AG08395 (cell line): ENCODE data around the gene RAD51B.
A peak's percentile ranks its signal among the peaks of the same experiment; 100 is the strongest.
"Not testable (repeated sequence)": the region's sequence is repeated elsewhere in the genome, so short reads cannot be mapped to it uniquely, and the experiment has no call there.

Source experiments
- DNase-seq: peaks from one replicate; pipeline ENCODE4 v3.0.0; 2012; ENCODE audit warnings: mixed read lengths, low spot score

Gene RAD51B

GRCh38 chr14:68027276-68027675 lies 207.7 kb downstream of the RAD51B start:
- no peak for DNase-seq

GRCh38 chr14:68028075-68028474 lies 208.5 kb downstream of the RAD51B start:
- no peak for DNase-seq

DNA sequence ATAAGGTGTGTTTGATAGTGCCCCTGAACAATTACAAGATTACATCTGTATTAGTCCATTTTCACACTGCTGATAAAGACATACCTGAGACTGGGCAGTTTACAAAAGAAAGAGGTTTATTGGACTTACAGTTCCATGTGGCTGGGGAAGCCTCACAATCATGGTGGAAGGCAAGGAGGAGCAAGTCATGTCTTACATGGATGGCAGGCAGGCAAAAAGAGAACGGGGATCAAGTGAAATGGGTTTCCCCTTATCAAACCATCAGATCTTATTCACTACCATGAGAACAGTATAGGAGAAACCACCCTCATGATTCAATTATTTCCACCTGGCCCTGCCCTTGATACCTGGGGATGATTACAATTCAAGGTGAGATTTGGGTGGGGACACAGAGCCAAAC lies 211.4 kb downstream of the RAD51B start:
- not testable (repeated sequence) for DNase-seq

GRCh38 chr14:68032154-68032553 lies 212.6 kb downstream of the RAD51B start:
- DNase-seq, result no peak

DNA sequence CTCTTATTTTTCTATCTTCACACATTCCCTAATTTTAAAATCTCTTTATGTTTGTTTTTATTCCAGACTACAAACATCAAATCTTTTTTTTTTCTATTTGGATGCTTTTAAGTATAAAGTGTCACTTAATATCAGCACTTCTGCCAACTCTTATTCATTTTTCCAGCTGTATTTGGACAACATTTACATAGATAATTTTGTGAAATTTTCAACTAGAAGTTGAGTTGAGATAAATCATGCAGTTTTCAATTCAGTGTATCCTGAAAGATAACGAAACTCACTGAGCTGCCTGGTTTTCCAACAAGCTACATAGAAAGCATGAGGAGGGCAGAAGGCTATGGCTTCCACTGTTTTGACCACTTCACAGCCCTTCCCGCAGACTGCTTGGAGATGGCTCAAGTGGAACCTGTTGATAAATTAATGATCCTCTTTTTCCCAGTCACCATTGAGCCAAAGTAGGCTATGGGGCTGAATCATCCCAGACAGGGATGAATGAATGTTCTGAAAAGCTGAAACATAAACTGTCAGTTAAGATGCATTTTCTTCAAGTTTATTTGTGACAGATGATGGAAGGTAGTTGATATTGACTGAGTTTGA lies 213.9 kb downstream of the RAD51B start:
- no peak for DNase-seq

GRCh38 chr14:68034896-68035295 lies 215.3 kb downstream of the RAD51B start:
- no peak for DNase-seq

GRCh38 chr14:68036202-68036601 lies 216.6 kb downstream of the RAD51B start:
- DNase-seq, result no peak

DNA sequence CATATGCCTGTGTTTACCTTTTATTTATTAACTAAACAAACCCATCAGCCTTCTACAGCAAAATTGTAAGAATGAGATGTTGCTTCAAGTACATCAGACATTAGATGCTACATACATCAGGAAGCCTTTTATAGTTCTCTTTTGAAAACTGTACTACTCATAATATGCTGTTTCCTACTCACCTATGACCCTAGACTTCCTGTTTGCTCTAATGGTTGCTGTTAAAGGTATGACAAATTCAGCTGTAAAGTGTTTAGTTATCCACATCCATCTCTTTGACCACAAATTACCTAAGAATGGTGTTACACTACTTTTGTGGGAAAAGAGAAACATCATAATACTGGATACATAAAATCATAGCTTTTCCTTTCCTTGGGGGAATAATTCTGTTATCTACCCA lies 220.0 kb downstream of the RAD51B start:
- no peak for DNase-seq

DNA sequence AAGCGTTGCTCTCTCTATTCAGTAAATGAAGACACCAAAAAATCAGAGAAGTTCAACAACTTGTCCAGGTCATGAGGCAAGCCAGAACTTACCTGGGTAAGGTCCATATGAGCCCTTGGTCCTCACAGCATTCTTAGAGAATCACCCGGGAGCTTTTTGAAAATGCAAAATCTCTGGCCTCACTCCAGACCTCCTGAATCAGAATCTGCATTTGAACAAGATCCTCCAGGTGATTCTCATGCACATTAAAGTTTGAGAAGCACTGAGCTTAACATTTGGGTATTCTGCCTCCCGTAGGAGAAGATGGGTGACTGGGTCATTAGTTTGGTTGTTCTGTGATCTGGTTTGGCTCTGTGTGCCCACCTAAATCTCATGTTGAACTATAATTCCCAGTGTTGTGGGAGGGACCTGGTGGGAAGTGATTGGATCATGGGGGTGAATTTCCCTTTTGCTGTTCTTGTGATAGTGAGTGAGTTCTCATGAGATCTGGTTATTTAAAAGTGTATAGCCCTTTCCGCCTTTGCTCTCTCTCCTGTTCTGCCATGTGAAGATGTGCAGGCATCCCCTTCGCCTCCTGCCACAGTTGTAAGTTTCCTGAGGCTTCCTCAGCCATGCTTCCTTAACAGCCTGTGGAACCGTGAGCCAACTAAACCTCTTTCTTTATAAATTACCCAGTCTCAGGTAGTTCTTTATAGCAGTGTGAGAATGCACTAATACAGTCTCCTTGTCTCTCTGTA lies 221.2 kb downstream of the RAD51B start:
- DNase-seq, result no peak

GRCh38 chr14:68041876-68042354 lies 222.3 kb downstream of the RAD51B start:
- no peak for DNase-seq

DNA sequence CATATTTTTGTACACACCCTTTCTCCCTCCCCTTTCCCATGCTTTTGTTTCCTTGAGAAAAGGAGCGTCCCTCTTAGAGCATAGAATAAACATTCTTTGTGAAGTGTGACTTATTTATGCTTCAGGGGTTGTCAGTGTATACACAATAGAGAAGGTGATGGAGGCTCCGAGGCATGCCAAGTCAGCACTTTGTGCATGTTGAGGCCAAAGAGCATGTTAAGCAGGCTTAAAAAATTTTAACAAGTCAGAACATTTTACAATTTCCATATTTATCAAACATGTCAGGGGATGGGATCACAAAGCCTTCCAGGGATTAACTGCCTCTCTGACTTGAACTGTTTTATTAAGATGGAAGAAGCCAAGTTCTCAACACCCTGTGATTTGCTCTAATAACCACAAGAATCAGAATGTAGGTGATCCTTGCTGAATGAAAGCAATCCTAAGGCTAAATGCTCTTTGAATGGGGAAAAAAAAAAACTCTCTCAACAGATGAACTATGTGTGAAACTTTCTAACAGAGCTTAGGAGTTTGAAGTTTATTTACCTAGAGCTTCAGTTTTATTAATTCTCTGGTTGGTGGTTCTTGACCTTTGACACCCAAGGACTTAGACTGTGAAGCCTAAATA lies 223.1 kb downstream of the RAD51B start:
- no peak for DNase-seq

DNA sequence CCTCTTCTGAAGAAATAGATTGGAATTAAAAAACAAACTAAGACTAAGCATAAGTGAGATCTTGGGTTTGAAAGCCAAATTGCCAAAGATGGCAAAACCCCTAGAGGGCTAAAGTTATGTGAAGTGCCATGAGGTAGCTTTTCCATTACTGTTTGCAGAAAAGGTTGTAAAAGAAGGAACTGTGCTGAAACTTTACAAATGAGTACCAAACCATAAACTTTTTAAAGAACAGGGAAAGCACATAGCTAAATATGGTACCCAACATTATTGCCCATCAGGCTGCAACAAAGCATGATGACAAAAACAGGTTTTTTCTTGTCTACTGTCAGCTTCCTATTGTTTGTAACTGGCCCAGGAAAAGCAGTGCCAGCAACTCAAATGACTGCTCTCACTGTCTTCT lies 224.2 kb downstream of the RAD51B start:
- DNase-seq, result no peak

- no peak for DNase-seq
Observed at GRCh38 chr14:68047906-68048305, 228.3 kb downstream of the RAD51B start.

DNA sequence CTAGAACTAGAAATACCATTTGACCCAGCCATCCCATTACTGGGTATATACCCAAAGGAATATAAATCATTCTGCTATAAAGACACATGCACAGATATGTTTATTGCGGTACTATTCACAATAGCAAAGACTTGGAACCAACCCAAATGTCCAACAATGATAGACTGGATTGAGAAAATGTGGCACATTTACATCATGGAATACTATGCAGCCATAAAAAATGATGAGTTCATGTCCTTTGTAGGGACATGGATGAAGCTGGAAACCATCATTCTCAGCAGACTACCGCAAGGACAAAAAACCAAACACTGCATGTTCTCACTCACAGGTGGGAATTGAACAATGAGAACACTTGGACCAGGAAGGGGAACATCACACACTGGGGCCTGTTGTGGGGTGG lies 229.2 kb downstream of the RAD51B start:
- not testable (repeated sequence) for DNase-seq

DNA sequence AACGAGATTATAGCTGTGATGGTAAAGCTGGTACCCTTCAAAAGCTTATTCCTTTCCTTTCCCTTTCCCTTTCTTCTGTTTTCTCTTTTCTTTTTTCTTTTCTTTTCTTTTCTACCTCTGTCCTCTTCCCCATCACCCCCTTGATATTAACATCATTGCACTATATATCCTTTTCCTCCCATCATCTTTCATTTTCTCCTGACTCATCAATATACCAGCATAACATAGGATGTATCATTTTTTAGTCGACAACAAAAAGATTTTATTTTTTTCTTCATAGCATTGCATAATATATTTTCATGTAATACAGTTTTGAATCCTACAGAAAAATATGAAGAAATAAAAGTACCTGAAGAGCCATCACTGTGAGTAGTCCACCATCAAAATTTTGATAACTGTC lies 230.6 kb downstream of the RAD51B start:
- no peak for DNase-seq

GRCh38 chr14:68051146-68051545 lies 231.6 kb downstream of the RAD51B start:
- DNase-seq, result no peak

- no peak for DNase-seq
Observed at GRCh38 chr14:68060198-68060597, 240.6 kb downstream of the RAD51B start.

DNA sequence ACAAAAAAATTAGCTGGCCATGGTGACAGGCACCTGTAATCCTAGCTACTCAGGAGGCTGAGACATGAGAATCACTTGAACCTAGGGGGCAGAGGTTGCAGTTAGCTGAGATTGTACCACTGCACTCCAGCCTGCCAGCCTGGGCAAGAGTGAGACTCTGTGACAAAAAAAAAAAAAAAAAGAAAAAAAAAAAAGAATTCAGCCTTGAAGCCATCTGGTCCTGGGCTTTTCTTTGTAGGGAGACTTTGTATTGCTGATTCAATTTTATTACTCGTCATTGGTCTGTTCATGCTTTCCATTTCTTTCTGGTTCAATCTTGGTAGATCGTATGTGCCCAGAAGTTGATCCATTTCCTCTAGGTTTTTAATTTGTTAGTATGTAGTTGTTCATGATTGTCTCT lies 243.1 kb downstream of the RAD51B start:
- DNase-seq, result no peak

DNA sequence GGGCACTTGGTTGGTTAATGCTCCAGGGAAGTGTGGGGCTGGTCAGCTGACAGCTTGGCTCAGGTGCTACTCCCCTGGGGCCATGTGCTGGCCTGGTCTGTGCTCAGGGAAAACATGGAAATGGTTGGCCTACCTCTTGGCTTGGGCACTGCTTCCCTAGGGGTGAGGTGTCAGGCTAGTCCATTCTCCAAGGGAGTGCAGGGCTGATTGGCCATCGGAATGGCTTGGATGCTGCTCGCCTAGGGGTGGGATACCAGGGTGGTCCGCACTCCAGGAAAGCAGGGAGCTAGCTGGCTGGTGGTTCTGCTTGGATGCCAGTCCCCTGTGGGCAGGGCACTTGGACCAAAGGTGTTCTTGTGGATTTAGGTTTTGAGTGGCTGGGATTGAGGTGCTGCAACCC lies 245.7 kb downstream of the RAD51B start:
- DNase-seq, result no peak

- DNase-seq, result no peak
Observed at GRCh38 chr14:68074765-68075381, 255.3 kb downstream of the RAD51B start.

DNA sequence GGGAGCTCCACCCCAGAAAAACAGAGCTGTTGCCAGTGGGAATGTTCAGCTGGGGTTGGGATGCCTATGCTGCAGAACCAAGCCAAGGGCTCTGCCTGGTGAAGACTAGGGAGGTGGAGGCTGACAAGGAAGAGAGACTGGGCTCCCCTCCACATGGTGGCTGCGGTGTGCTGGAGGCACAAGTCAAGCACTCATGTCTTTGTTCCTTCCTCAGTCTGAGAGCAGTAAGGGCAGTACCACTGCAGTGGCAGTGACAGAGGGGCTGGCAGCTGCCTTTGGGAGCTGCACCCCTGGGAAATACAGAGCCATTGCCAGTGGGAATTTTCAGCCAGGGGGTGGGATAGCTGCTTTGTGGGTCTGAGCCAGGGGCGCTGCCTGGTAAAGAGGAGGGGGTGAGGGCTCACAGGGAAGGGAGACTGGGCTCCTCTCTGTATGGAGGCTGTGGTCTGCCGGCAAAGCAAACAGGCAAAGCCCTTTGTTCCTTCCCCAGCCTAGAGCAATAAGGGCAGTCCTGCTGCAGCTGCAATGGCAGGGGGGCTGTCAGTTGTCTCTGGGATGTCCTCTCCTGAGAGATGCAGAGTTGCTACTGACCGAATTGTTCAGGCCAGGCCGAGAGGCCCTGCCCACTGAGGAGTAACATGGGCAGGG lies 255.9 kb downstream of the RAD51B start:
- DNase-seq, result no peak

GRCh38 chr14:68076451-68076850 lies 256.9 kb downstream of the RAD51B start:
- peak; percentile 20 for DNase-seq
